ENCODE measurements around the gene KLHL8.

KLHL8 gene

GRCh38 chr4:87220094-87220822 is at the start of gene KLHL8:
Gene KLHL8 (minus strand): TSS chr4:87220618. CDS start chr4:87195539, 25,079 bp downstream.
- peak; percentile 38 for DNase-seq

GRCh38 chr4:87270144-87270543 is 49.7 kb upstream of the KLHL8 start:
- DNase-seq: no peak

- no peak for DNase-seq
Measured at GRCh38 chr4:87268411-87268810, 48.0 kb upstream of the KLHL8 start.

- no peak for DNase-seq
Measured at GRCh38 chr4:87266986-87267385, 46.6 kb upstream of the KLHL8 start.

DNA sequence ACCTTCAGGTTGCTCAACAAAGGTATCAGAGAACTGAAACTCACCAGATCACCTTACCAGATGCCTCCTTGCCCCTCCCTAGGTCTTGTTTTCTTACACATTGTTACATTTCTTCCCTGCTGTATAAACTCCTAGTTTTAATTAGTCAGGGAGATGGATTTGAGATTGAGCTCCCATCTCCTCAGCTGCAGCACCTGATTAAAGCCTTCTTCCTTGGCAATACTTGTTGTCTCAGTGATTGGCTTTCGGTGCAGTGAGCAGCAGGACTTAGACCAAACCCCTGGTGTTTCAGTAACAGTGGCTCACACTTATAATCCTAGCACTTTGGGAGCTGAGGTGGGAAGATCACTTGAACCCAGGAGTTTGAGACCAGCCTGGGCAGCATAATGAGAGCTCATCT is 42.5 kb upstream of the KLHL8 start:
- DNase-seq: no peak

GRCh38 chr4:87260477-87260876 is 40.1 kb upstream of the KLHL8 start:
- DNase-seq: no peak

DNA sequence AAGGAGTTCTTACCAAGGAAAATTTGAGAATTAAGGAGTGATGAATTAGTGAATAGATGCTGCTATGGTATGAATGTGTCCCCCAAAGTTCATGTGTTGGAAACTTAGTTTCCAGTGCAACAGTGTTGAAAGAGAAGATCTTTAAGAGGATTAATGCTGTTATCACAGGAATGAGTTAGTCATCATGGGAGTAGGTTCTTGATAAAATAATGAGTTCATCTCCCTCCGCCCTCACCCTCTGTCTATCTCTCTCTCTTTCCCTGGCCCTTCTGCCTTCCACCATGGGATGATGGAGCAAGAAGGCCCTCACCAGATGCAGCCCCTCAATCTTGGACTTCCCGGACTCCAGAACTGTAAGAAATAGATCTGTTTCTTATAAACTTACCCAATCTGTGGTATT is 38.3 kb upstream of the KLHL8 start:
- no peak for DNase-seq

- no peak for DNase-seq
Measured at GRCh38 chr4:87257523-87257922, 37.1 kb upstream of the KLHL8 start.

DNA sequence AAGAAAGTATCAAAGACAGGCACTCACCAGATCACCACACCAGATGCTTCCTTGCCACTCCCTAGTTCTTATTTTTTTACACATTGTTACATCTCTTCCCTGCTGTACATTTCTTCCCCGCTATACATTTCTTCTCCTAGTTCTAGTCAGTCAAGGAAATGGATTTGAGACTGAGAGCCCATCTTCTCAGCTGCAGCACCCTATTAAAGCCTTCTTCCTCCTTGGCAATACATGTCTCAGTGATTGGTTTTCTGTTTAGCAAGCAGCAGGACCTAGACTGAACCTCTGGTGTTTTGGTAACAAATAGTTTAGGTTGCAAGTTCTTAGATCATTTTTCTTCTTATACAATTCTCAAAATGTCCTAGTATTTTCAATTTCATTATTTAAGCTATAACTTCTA is 35.3 kb upstream of the KLHL8 start:
- DNase-seq: no peak

- DNase-seq: no peak
Measured at GRCh38 chr4:87251106-87251505, 30.7 kb upstream of the KLHL8 start.

GRCh38 chr4:87250294-87250693 is 29.9 kb upstream of the KLHL8 start:
- DNase-seq: no peak

DNA sequence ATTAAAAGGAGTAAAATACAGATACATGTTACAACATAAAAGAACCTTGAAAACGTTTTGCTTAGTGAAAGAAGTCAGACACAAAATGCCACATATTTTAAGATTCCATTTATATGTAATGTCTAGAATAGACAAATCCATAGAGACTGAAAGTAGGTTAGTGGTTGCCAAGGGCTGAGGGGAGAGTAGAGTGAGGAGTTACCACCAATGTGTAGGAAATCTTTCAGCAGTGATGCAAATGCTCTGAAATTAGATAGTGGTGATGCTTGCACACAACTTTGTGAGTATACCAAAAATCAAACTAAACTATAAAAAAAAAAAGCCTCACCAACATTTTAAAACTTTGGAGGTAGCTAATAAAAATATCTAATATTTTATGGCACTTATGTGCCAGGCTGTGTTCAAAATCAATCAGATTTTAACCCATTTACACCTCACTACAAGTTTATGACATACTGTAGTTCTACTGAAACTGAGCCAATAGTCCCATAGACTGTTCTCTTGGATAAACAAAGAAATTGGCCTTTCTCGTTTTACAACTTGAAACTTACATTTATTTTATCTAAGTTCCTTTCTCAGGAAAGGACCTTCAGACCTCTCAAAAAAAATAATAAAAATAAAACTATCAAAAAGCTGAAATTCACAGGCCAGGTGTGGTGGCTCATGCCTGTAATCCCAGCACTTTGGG is 29.1 kb upstream of the KLHL8 start:
- no peak for DNase-seq

DNA sequence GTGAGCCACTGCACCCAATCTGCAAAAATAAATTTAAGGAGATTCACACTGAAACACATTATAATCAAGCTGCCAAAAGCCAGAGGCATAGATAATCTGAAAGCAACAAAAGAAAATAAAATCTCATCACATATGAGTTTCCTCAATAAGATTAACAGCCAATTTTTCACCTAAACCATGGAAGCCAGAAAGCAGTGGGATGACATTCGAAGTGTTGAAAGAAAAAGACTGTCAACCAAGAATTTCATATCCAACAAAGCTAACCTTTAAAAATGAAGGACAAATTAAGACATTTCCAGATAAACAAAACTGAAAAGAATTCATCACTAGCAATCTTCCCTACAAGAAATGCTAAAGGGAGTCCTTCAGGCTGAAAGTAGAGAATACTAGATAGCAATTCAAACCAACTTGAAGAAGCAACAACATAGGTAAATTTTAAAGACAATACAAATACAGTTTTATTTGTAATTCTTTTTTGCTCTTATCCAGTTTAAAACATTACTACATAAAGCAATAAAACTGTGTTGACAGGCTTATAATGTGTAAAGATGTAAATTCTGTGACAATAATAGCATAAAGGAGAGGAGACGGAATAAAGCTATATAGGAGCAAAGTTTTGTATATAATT is 23.1 kb upstream of the KLHL8 start:
- DNase-seq: no peak

- no peak for DNase-seq
Measured at GRCh38 chr4:87241336-87241735, 20.9 kb upstream of the KLHL8 start.

GRCh38 chr4:87240341-87240740 is 19.9 kb upstream of the KLHL8 start:
- DNase-seq: no peak

GRCh38 chr4:87239821-87240220 is 19.4 kb upstream of the KLHL8 start:
- no peak for DNase-seq

DNA sequence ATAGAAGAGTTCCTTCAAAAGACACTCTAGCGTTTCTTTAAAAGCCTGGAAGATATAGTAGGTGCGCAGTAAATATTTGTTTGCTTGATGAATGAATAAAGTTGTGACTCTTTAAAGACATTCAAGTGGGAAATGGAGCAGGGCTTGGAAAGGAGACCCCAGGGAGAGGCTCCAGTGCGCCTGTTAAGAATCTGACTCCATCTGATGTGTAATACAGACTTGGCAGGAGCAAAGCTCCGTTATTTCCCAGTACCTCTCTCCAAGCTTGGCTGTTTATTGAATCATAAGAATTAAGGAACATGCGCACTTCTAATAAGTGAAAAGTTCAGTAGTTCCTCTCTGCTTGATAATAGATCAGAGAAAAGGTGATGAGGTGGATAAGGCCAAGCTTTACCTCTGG is 18.8 kb upstream of the KLHL8 start:
- no peak for DNase-seq

DNA sequence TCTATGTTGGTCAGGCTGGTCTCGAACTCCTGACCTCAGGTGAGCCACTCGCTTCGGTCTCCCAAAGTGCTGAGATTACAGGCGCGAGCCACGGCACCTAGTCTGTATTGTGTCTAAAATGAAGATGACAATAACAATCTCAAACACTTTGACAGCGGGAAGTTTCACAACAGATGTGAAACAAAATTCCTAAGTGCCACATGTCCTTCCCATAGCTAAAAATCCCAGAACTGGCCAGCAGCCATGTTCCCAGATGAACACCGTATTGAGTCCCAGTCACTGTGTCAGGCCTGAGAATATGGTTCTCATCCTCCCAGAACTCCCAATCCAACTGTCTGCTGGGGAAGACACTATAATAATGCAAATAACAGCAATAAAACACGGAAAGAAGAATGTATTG is 16.4 kb upstream of the KLHL8 start:
- DNase-seq: no peak

- no peak for DNase-seq
Measured at GRCh38 chr4:87235020-87235671, 14.7 kb upstream of the KLHL8 start.

DNA sequence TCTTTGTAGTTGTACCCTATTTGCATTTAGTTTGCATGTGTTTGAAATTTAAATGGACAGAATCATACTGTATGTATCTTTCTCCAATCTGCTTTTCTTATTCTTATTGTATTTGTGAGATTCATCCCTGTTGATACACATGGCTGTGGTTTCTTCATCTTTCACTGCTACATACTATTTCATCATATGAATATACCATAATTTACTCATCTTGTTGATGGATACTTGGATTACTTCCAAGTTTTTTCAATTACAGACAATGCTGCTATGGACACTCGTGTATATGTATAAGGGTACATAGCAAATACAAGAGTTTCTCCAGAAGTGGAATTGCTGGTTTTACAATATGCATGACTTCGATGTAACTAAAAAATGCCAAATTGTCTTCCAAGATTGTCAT is 11.8 kb upstream of the KLHL8 start:
- no peak for DNase-seq

- no peak for DNase-seq
Measured at GRCh38 chr4:87230806-87231205, 10.4 kb upstream of the KLHL8 start.

- no peak for DNase-seq
Measured at GRCh38 chr4:87229979-87230378, 9.6 kb upstream of the KLHL8 start.

DNA sequence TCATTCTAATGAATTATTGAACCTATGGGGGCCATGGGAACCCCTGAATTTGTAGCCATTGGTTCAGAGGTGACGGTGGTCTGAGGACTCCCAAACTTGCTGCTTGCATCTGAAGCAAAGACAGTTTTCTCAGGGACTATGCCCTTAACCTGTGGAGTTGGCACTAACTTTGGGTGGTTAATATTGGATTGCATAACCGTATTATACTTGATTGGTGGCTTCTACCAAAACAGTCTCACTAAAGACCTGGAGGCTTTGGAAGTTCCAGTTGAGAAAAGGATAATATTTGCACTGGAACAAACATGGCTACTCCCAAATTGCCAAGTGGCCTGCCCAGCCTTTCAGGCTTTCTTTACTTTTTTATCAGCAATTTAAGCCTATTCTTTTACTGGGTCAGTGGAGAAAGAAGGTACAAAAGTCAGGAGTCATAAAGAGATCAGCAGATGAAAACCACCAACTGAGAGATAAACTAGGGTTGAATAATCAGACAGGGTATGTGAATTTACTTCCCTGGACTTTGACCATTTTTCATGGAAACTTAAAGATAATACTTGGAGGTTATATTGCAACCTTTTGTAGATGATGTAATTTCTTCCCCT is 7.9 kb upstream of the KLHL8 start:
- DNase-seq: no peak
